ENCODE measurements around the gene GLRX.
"Not testable (repeated sequence)": the region's sequence is repeated elsewhere in the genome, so short reads cannot be mapped to it uniquely, and the experiment has no call there.

GLRX gene

GRCh38 chr5:95825495-95825894, 3.0 kb upstream of the GLRX start:
- DNase-seq: no peak

- no peak for DNase-seq
Observed at GRCh38 chr5:95824747-95825146, 2.2 kb upstream of the GLRX start.

GRCh38 chr5:95823738-95824609, 1.4 kb upstream of the GLRX start:
- DNase-seq: no peak

GRCh38 chr5:95823218-95823737, 752 bp upstream of the GLRX start:
- DNase-seq: no peak

- peak; percentile 67 for DNase-seq
Observed at GRCh38 chr5:95822043-95822541, 434 bp downstream of the GLRX start.

- DNase-seq: no peak
Observed at GRCh38 chr5:95821110-95822021, 1.2 kb downstream of the GLRX start.

GRCh38 chr5:95818181-95819147, 4.1 kb downstream of the GLRX start:
- DNase-seq: no peak

- no peak for DNase-seq
Observed at GRCh38 chr5:95817430-95817829, 5.1 kb downstream of the GLRX start.

GRCh38 chr5:95816776-95817175, 5.8 kb downstream of the GLRX start:
- no peak for DNase-seq

GRCh38 chr5:95816341-95816740, 6.2 kb downstream of the GLRX start:
- no peak for DNase-seq

GRCh38 chr5:95815155-95815729, 7.3 kb downstream of the GLRX start:
- DNase-seq: no peak

- not testable (repeated sequence) for DNase-seq
Observed at GRCh38 chr5:95813035-95813434, 9.5 kb downstream of the GLRX start.

- DNase-seq: no peak
Observed at GRCh38 chr5:95812074-95812471, 10.5 kb downstream of the GLRX start.

- DNase-seq: not testable (repeated sequence)
Observed at GRCh38 chr5:95811461-95812073, 11.0 kb downstream of the GLRX start.

GRCh38 chr5:95811126-95811423, 11.5 kb downstream of the GLRX start:
- DNase-seq: not testable (repeated sequence)

- no peak for DNase-seq
Observed at GRCh38 chr5:95810305-95811125, 12.0 kb downstream of the GLRX start.

GRCh38 chr5:95809414-95809960, 13.0 kb downstream of the GLRX start:
- no peak for DNase-seq

GRCh38 chr5:95808686-95809413, 13.7 kb downstream of the GLRX start:
- no peak for DNase-seq

- no peak for DNase-seq
Observed at GRCh38 chr5:95808013-95808685, 14.4 kb downstream of the GLRX start.
